ENCODE measurements around the gene HOXB3.

HOXB3 gene

DNA sequence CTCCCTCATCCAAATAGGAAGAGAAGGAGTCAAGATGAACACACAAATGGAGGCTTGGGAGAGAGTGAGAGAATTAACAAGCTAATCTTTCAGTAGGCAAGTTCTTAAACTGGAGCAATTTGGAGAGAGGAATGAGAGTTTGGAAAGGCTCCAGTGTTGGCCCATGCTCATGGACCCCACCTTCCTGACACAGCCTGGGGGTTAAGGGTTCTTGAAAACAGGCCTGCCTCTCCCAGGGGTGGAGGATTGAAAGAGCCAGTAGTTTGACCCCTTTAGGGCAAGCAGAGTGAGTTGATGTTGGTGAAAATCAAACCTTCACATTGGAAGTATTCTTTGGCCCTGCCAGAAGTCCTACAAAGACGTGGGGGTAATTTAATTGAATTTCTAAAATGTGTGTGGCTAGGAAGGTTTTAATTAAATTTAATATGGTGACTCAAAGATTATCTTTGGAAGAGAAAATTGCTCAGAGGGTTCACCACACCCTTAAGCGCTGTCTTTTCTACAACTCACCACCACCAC is 5.8 kb downstream of the HOXB3 start:
- DNase-seq, result no peak

DNA sequence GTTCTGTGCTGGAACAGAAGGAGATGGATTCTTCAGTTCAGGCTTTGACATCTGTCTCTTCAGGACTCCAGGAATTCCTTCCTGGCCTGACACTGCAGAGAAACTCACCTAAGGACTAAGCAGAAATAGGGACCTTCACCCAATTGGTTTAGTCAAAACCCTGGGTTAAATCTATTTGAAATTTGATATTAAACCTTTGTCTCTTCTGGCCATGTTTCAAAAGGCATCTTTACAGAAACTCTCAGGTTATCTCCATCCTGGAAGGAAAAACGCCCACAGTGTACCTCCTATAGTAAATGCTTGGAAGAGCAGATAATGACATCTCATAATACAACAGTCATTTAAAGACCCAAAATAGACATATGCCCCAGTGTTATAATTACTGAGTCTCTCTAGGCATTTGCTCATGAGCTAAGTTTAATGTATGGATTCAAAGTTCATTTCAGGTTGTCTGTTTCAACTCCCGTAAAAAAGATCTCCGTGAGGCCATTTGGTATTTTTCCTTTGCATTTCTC is 6.3 kb downstream of the HOXB3 start:
- no peak for DNase-seq

DNA sequence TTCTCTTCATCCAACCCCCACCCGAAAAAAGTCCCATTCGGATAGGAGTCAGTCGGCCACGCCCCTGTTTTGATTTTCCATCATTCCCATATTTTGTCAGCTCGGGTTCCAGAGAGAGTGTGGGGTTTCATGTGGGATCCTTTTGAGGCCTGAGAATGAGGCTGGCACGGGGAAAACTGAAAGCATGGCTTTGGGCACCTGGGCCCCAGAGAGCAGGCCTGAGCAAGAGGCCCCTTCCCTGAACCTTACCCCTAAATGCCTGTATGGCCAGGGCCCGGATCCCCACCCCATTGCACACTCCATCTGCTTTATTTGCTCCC is 7.3 kb downstream of the HOXB3 start:
- DNase-seq, result no peak

DNA sequence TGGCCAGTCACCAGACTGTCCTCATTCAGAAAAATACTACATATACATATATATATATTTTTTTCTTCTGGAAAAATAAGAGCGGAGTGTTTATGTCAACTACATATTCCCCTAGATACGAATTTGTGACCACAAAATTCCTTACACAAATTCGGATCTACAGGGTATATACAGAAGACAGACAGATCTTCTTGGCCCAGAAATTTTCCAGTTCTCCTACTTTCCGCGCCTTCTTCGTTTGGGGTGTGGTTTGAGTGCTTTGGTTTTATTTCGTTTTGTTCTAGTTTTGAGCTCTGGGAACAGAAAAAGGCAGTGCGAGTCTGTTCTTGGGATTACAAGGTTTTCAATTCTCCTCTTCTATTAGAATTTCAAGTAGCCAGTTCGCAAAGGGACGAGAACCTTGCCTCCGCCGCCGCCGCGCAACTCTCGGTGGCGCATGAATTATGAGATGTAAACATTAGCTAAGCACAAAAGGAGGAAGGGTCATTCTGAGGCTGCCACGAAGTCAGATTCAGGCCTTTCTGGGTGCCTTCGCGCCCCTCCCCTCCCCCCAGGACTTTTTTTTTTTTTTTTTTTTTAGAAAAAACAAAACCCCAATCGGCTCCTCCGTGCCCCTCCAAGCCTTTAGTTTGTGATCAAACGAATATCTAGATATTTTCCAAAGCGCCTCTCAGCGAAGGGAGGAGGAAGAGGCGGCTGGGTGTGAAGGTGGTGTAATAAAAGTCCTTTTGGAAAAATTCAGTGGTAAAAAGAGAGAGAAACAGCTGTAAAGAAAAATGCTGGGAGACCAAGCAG is 10.1 kb downstream of the HOXB3 start:
- DNase-seq, result peak in 1 of 2 donors; percentile 14

DNA sequence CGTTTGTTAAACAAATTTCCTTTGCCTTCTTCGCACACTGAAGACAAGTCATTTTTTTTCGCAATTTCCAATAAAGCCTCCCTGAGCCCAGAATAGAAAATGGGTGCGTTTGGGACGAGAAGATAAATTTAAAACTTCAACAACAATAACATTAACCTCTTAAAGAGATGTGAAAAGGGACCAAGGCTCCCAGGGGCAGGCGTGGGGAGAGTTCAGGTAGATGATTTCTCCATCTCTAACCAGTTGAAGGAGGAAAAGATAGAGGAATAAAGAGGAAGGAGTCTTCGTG is 10.6 kb downstream of the HOXB3 start:
- DNase-seq, result no peak

DNA sequence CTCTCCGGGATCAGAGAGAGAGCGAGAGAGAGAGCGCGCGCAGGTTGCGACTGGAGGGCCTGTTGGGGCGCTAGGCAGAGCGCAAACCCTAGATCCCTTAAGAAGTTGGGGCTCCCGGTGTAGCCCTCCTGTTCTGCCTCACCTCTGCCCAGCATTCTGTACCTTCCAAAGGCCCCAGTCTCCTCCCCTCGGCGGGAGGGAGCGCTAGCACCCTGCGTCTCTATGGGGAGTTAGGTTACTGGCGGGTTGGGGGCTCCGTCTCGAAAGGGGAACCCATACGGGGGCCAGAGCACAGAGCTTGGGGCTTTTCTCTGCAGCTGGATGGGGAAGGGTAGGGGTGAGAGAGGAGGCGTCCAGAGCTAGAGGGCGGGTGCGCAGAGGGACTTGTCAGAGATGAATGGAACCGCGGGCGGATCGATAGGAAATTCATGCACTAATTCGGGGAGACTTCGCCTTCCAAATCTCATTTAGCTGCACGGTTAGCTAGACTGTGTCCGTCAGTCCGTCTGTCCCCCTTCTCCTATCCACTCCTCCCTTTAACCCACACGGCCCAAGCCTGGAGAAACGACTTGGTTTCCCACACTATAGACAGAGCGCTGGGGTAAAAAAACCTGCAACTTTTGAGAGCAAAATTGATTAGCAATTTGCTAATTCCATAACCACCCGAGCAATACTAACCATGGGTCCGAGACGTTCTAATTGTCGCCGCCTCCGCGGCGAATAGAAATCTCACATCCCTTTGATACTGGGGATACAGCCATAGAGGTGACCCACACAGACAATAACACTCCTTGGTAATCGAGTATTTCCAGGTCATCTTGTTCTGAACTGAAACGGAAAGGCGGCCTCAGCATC is 11.2 kb downstream of the HOXB3 start:
- peak in 1 of 2 donors; percentile 77 for DNase-seq

DNA sequence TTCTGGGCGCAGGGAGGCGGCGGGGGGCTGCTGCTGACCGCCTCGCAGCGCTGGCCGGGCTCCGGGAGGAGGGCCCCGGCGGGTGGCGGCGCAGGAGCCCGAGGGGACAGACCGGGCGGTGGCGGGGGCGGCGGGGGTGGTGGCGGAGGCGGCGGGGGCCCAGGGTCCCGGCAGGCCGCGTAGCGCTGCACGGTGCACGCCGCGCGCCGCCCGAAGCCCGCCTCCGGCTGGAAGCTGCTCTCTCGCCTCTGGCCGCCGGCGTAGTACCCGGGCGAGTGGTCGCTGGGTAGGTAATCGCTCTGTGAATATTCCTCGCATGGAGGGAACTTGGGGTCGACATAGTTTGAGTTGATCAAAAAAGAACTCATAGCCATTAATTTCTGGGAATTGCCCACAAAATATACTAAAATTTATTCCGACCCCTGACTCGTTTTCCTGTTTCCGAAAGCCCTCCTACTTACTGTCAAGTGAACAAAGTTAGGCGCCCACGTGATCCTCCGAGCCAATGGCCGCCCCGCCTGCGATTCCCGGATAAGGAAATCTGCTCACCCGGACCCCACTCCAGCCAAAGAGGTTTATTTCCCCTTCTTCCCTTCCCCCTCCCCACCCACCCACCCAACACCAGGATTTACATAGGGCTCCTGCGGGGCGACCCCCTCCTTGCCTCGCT is 12.0 kb downstream of the HOXB3 start, which contains the start of gene HOXB4:
TSS of gene HOXB4 (minus strand) at position 405 of the 670 bp plus-strand sequence. CDS start at position 374, 31 bp downstream.
- peak in 1 of 2 donors; percentile 77 for DNase-seq

DNA sequence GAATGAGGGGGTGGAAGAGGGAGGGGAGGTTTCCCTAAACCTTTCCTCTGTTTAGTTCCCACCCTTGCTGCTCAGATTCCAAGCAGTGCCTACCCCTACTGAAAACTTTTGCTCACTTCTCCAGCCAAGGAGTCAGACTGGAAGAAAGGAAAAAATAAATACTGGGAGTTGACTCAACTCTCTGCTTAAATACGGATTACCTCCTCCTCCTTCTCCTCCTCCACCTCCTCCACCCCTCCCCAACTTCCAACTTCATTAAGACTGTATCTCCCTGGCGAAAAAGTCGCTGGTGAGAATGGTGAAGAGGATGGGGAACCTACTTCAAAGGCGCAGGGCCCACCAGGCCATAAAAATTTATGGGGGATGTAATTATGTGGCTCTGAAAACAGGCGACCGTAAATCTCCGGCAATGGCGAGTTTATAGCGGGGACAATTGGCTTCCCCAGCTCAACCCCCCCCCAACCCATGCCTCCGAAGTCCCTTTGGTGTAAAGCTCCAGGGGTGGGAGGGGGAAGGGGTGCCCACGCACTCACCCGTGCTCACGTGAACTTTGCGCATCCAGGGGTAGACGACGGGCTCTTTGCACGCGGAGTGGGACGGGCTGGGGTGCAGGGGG is 12.6 kb downstream of the HOXB3 start:
- DNase-seq, result peak in 1 of 2 donors; percentile 29

DNA sequence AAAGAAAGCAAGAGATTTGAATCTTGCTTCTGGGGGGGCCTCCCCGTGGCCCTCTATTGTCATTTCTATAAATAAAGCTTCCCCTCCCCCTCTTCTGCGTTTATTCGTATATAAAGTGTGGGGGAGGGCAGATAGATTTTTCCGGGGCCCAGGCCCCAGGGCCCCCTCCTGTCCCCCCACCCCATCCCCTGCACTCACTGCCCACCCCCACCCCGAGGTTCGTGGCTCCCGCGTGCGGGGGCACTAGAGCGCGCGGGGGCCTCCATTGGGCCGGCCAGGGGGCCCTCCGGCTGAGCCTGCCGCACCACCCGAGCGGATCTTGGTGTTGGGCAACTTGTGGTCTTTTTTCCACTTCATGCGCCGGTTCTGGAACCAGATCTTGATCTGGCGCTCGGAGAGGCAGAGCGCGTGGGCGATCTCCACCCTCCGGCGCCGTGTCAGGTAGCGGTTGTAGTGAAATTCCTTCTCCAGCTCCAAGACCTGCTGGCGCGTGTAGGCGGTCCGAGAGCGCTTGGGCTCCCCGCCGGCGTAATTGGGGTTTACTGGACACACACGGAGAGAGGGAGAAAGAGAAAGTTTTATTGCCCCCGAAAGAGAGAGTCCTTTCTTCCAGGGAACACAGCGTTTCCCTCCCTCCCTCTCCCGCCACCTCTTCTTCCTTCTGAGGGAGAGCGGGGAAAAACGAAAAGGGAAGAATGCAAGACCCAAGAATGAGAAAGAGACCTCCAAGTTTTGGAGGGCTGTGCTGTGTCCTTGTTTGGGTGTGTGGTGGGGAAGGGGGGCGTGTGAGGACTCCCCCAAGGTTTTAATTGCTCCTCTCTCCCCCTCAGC is 13.3 kb downstream of the HOXB3 start:
- no peak for DNase-seq

DNA sequence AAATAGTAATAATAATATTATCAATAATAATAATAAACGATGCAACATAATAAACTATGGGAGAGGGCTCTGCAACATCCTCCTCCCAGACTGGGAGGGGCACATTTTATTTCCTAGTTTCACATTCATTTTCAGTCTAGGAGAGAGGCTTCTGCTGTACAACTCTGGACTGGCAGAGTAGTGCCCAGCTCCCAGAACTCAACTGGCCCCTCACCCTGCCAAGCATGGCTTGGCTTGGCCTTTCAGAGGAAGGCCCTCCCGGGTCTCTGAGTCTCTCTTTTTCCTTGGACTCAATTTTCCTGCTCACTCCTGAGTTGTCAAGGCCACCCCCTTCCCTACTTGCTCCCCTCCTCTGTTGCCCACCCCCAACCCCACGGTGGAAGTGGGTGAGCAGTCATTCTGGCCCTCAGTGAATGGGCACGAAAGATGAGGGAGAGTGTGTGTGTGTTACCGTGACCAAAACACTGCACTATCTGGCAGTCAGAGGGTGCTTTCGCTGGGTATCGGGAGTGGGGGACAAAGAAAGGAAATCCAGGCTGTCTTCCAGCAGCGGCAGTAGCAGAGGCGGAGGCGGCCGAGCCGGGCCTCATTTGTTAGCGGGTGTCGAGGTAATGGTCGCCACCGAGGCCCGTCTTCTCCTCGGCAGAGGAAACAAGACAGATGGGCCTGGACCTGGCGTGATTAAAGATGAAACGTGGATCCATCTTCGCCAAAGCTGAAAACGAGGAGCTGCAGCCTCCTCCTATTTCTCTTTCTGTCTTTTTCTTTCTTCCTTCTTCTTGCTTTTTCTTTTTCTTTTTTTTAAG is 14.2 kb downstream of the HOXB3 start:
- DNase-seq, result no peak

DNA sequence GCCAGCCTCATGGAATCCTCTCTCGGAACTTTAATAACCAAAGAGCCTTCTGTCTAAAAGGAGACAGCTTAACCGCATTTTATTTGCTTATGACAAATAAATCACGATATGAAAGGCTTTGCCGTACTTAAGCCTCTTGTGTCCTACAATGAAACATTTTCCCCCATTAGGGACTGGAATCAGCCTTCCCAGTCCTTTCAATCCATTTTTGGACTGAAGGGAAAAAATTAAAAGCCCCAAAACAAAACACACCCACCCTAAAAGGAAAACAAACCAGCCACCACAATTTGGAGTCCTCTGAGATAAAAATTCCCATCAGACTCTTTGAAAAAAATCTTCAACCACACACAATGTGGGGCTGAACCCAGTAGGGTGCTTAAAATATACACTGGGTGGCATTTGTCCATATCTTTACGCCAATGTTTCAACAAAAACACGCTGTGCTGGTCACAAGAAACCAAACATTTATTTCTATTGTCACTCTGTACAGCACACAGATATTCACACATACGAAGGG is 14.9 kb downstream of the HOXB3 start:
- no peak for DNase-seq

DNA sequence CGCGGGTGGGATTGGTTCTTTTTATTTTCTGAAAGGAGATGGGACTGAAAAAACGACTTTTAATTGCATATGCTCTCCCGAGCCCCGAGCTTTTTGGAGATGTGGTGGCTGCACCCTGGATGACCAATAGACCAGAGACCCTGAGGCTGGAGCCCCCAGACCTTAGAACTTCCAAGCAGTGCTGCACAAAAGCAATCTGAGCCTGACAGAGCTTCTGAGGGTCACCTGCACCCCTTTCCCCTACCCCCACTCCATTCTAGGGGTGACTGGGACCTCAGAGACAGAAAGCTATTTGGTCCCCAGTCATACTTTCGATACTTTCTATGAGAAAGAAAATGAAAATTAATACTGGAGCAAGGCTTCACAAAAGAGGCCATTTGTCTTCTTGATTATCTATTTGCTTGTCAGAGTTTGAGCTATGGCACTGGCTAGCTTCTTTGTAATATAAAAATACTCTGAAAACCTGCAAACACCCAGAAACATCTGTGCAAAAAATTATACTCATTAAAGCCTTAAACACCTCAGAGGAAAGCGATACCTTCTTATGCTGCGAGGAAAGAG is 15.5 kb downstream of the HOXB3 start:
- no peak for DNase-seq

DNA sequence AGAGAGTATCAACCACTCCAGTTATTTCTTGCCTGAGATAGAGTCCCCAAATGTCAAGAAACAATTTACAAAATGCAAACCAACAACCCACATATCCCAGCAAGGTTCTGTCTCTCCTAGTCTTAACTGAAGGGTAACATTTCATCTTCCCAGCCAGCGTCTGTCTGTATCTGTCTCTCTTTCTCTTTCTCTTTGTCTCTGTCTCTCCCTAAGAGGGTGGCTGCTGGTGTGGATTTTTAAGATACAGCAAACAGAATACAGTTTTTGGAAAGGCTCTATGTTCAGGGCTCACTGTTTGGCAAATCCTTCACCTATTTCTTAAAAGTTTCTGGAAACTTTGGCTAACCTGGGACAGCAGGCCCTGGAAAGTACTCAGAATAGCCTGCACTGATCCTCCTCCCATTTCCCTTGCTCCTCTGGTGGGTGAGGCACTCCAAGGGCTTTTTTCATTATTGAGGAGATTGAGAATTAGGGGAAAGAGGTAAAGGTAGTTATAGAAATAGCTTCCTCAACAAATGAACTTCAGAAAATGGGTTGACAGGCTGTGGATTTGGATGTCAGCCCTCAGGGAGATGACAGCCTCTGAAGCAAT is 18.1 kb downstream of the HOXB3 start:
- no peak for DNase-seq

DNA sequence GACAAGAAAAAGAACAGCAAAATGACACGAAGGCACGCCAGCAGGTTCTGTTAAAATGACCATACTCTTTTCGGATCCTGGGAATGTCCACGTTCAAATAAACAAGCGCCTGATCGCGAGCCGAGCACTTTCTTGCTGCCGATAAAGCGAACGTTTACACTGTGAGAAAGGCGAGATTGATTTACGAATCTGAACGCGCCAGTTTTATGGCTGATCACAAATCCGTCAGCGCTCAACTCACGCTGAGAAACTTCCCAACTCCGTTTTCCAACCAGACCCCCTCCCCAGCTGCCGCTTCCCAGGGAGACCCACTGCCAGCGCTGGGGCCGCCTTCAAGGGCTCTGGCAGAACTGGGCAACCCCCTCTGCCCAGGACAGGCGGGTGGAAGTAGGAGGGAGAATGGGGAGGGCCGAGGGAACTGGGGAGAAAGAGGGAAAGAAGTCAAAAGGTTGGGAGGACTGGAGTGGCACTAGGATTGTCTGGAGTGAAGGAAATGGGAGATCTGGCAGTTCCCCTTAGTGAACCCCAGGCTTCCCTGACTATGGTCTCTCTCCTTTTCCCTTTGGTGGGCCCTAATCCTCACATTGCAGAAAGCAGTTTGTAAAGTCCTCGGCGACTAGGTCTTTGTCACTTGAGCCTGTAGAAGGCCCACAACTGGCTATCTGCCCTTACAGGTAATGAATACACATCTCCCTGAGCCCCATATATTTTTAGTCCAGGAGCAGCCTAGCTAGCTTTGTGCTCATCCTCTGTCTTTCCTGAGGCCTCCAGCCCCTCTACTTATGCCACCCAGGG is 18.8 kb downstream of the HOXB3 start:
- DNase-seq, result no peak

DNA sequence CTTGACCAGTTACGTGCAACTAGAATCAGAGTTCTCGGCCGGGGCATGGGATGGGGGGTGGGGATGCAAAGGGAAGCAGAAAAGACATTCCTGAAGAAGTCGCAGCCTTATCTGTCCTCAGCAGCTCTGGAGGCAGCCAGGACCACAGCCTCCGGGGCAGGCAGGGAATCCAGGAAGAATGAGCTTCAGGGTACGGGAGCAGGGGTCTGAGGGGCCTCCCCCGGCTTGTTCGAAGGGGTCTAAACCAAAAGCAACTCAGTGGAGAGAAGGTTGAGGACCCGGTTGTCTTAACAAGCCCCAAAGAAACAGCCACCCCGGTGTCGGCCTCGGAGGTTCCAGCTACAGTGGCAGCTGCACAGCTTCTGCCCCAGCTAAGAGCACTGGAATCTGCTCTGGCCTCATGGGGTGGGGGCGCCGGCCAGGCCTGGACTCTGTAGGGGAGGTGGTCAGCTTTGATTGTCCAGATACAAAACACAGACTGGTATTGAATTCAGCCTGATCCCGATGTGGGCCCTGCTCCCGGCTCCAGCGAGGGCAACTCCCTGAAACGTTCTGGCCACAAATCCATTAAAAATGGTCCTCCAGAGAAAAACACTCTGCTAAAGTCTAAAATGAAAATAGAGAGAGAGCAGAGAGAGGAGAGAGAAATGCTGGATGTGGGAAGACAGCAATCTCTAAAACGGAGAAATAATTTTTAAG is 19.6 kb downstream of the HOXB3 start:
- no peak for DNase-seq

DNA sequence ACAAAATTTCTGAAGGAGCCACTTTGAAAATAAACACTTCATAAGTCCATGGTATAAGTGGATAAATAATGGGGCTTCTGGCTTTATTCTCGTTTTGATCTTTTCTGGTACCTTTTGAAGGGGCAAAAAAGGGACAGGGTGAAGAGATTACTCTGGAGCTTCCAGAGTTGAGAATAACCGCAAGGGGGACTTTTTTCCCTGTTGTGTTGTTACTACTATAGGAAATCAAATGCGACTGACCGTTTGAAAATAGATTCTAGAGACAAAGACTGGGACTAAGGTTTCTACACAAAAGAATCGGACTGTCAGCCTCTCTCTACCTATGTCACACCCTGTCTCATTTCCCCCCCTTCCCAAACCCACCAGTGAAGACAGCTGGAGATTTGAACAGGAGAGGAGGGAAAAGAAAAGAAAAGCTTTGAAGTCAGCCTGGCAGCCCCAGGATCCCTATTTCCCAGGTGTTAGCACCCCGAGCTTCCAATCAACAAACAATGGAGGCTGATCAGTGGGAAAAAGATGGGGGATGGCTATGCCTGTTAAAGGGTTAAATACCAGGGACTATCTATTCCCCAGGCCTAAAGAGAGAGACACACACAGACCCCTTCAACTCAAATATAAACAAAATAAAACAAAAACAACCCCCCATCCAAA is 20.2 kb downstream of the HOXB3 start:
- no peak for DNase-seq

DNA sequence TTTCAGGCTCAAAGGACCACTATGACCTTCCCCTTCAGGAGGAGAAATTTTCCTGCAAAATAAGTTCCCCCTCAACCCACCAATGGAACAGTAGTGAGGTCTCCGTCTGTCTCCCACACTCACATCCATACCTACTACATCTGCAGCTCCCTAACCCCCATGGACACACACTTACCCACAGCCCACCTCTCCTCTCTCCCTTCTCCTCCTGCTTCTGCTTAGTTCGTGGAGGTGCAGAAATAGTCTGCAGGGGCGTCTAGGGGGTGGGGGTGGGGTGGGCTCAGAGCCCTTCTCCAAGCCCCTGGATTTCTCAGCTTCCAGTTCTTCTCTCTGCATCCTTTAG is 20.8 kb downstream of the HOXB3 start:
- DNase-seq, result no peak
